Hematopoietic multipotent progenitor cell treated with erythropoietin and hydrocortisone succinate and interleukin-3 and kit ligand, for 6 days (in vitro differentiated cells): ENCODE data around the gene SUN3.
A peak's percentile ranks its signal among the peaks of the same experiment; 100 is the strongest.

Experiments used
- DNase-seq: peaks from one replicate; pipeline ENCODE4 v3.0.0-alpha.2; 2015

SUN3 gene

GRCh38 chr7:47973739-47974138 is 55.2 kb downstream of the SUN3 start:
- no peak for DNase-seq

GRCh38 chr7:47970761-47971160 is 58.1 kb downstream of the SUN3 start:
- DNase-seq = no peak

GRCh38 chr7:47968847-47969774 is 59.8 kb downstream of the SUN3 start:
- peak; percentile 75 for DNase-seq

- DNase-seq = no peak
Observed at GRCh38 chr7:47967708-47968107, 61.2 kb downstream of the SUN3 start.

- no peak for DNase-seq
Observed at GRCh38 chr7:47967123-47967522, 61.8 kb downstream of the SUN3 start.

- DNase-seq = no peak
Observed at GRCh38 chr7:47965456-47965855, 63.5 kb downstream of the SUN3 start.

GRCh38 chr7:47962262-47962661 is 66.6 kb downstream of the SUN3 start:
- DNase-seq = no peak

GRCh38 chr7:47957156-47957555 is 71.8 kb downstream of the SUN3 start:
- DNase-seq = no peak

GRCh38 chr7:47956220-47956619 is 72.7 kb downstream of the SUN3 start:
- no peak for DNase-seq

GRCh38 chr7:47954231-47954911 is 74.5 kb downstream of the SUN3 start:
- no peak for DNase-seq

- DNase-seq = no peak
Observed at GRCh38 chr7:47953822-47954221, 75.1 kb downstream of the SUN3 start.

- no peak for DNase-seq
Observed at GRCh38 chr7:47952224-47952623, 76.7 kb downstream of the SUN3 start.

- no peak for DNase-seq
Observed at GRCh38 chr7:47951374-47951773, 77.5 kb downstream of the SUN3 start.

- no peak for DNase-seq
Observed at GRCh38 chr7:47950714-47951113, 78.2 kb downstream of the SUN3 start.

GRCh38 chr7:47949703-47950102 is 79.2 kb downstream of the SUN3 start:
- no peak for DNase-seq

GRCh38 chr7:47948141-47948790 is 80.6 kb downstream of the SUN3 start, which contains the start of gene PKD1L1:
PKD1L1 (minus strand) TSS chr7:47948466; CDS start chr7:47948440, 26 bp downstream.
- no peak for DNase-seq

GRCh38 chr7:47947355-47947749 is 81.6 kb downstream of the SUN3 start:
- no peak for DNase-seq

GRCh38 chr7:47946581-47947354 is 82.1 kb downstream of the SUN3 start:
- DNase-seq = no peak

- peak; percentile 90 for DNase-seq
Observed at GRCh38 chr7:47945261-47946015, 83.5 kb downstream of the SUN3 start.

GRCh38 chr7:47944536-47945260 is 84.2 kb downstream of the SUN3 start:
- no peak for DNase-seq
